NCI-H82 (cell line): ENCODE measurements around the gene KCNIP4.
"Not testable (repeated sequence)": the region's sequence is repeated elsewhere in the genome, so short reads cannot be mapped to it uniquely, and the experiment has no call there.

ENCODE experiments used
- DNase-seq: peaks from one replicate; lab custom pipeline; 2025; lab: John Stamatoyannopoulos, UW

KCNIP4 gene

DNA sequence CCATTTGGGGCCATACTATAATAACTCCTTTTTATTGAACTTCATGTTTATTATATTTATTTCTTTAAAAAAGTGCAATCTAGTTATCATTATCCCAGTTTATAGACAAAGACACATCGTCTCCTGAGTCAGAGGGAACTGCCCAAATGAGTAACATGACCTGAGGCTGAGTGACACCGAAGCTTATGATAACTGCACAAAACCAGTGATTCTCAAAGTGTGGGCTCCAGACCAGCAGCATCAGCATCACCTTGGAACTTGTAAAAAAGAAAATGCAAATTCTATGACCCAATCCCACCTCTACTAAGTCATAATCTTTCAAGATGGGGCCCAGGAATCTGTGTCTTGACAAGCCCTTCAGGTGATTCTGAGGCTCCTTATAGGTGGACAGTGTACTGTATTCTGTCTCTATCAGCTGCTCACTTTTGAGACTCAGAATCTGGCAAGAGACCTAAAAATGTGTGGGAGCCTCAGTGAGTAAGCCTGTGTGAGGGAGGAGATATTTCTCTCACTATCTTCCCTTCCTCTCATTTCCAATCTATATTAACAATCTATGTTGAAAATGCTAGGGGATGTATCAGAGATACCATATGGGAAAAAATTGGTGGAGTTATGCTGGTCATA is 1101.3 kb downstream of the KCNIP4 start:
- DNase-seq, result no peak

DNA sequence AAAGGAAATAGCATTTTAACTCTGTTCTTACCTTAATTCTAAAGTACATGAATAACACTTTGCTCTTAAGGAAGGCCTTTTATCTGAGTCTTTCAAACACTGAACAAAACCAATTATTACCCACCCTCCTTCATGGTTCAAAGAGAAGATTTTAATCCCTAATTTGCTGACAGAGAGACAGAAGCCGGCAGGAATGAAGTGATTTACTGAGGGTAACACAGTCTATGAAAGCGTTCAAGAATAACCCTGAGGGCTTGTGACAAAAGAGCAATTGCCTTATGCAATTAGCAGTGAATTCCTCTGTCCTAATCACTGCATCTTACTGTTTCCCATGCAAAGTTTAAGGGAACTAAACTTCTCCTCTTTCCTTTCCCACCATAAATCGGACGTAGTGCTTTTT is 1104.3 kb downstream of the KCNIP4 start:
- peak; percentile 41 for DNase-seq

DNA sequence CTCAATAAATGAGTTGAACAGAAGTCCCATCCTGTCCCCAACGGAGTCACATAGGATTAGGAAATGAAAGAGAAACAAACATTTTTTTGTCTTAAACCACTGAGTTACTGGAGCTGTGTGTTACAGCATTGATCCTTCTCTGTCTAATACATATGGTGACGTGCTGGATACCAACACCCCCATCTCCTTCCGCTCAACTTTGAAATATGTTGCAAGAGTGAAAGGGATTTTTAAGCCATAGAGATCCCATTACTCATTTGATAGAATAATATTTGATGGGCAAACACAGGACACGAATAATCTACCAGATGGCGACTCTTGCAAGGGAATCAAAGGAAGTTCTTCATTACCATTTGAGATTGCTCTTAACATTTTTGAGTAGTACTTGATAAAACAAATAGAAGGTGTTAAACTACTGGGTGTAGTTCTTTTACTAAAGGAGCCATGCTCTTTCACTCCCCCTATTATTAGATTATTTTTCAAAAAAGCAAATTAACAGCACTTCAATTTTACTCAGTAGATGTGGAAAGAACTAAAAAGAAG is 1107.9 kb downstream of the KCNIP4 start:
- no peak for DNase-seq

DNA sequence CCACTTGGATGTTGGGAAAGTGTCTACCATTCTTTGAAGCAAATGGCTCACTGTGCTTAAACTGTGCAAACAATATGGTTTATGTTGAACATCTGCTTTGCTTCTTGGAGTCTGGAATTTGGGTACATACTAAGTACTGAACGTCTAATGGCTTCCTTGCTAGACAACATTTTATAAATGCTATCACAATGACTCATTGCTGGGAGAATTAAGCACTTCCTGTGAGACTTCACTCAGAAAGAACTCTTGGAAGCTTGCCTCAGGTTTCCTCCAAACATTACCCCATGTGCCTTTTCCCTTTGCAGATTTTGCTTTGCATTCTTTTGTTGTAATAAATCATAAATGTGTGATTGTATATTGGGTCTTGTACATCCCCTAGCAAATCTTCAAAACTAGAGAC is 1108.6 kb downstream of the KCNIP4 start:
- no peak for DNase-seq

DNA sequence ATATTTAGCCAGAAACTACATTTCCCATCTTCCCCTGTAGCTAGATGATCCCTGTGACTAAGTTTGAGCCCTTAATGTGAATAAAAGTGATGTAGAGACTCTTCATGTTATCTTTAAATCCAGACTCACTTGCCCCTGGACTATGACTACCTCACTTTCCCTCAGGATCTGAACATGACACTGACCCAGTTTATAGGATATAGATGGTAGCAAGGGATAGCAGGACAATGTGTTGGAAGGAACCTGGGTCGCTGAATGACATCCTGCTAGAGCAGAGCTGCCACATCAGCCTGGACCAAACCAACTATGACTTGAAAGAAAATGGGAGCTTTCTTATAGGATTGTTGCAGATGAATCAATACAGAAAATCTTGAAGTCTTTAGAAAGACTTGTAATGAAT is 1110.1 kb downstream of the KCNIP4 start:
- no peak for DNase-seq

DNA sequence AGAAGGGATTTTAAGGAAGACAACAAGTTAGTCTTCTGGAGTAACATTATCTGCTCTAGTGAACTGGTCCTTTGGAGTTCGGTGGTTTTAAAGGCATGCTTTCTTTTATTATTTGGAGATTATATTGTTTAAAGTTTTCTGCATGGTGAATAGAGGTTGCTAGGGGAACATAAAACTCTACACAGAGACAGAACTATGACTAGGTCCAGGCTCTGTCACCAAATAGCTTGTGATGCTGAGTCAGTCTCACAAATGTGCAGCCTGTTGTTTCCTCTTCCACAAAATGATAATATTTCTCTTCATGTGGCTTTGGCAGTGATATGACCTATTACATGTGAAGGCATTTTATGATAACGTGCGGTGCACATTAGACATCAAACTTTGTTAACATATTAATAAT is 1115.7 kb downstream of the KCNIP4 start:
- DNase-seq, result no peak

DNA sequence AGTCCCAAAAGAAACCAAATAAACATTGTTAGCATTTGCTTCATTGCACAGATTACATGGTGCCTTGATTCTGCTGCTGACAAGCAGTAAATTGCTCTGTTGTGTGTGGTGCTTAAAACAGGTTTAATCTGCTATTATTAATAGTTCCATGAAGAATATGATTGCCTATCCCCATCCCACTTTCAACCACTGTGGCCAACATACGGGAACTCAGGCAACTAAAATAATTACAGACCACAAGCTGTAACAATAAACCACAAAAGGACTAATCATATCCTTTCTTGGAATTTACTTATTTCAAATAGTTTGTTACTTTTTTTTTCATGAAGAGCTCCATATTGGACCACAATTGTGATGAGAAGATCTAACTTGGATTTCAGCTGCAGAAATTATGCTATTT is 1116.8 kb downstream of the KCNIP4 start:
- DNase-seq, result no peak

DNA sequence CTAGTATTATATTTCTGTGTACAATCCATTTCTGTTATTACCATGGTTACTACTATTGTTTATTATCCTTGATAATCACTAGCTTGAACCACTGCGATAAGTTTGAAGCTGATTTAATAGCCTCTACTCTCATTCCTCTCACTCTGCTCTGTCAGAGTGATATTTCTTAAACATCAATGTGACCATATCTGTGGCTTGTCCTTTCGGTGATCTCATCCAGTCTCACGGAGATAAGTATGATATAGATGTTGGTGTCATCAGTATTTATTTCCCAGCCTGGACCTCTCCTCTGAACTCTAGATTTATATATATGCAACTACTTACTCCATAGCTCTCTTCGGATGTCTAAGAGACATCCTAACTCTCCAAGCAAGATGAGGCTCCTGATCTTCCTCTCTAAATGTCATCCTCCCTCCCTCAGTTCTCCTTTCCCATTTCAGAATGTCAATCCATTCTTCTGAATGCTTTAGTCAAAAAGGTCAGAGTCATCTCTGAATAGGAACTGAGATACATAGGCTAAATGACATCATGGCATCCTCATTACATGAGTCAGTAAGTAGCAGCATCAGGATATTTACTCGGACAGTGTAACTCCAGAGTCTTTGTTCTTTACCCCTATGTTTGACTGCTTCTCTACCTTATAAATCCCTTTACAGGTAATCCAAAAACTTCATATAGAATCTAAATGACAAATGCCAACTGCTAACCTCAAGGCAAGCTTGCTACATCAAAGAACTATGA is 1118.8 kb downstream of the KCNIP4 start:
- no peak for DNase-seq

DNA sequence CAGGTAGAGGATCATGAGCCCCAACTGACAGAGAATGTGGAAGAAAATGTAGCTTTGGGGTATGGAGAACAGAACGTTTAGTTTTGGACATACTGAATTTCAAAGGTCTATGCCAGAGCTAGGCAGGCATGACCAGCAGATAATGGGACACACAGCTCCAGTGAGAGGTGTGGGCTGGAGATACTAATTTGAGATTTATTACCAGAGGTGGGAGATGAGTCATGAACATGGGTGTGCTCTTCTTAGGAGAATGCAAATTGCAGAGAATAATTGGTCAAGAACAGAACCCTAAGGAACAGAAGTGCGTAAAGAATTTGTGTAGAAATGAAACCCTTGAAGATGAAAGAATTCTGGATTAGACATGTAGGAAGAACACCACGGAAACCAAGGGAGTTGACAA is 1123.1 kb downstream of the KCNIP4 start:
- DNase-seq, result no peak

DNA sequence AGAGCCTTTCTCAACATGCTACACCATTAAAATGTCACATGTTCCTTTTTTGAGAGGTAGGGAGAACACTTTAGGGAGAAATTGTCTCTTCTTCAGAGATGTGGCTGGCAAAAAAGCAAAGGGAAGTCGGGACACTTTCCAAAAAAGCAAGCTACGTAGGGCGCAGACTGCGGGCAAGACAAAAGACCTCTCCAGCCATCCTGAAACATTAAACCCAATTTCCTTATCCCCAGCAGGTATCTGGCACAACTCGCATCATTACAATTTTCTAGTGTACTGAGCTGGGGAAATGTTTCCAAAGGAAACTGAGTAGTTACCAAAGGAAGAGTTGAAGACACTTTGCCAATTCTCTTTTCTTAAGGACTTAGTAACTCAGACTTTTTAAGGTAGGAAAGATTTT is 1132.3 kb downstream of the KCNIP4 start:
- no peak for DNase-seq

DNA sequence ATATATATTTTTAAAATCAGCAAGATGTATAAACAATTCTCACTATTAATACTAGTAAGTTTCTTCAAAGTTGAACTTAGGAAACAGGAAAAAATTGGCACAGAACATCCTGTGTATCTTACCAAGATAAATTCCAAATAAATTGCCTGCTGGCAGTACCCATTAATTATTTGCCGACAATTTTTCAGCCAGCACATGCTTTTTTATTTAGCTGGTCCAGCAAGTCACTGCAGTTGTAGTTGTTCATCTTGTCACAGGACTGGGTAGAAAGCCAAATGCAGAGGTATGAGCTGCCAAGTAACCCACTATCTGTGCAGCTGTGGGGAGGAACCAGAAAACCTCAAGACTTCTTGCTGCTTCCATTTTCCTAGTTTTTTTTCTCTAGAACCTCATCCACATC is 1134.9 kb downstream of the KCNIP4 start:
- DNase-seq, result no peak

DNA sequence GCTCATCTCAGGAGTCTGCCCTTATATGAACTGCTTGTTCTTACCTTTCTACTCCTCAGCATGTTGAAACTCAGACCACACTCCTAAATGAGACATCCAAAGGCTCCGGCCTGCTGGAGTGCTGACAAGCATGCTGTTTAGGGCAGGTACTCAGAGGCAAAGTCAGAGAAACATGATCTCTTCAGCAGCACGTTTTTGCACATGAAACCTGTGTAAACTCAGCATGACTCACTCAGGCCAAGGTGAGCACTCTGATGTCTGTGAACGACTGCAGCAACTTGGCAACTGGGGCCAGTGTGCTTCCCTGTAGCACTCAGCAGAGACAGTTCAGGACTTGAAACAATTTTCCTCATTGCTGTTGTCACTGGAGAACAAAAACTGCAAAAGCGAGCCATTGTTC is 1138.8 kb downstream of the KCNIP4 start:
- no peak for DNase-seq

DNA sequence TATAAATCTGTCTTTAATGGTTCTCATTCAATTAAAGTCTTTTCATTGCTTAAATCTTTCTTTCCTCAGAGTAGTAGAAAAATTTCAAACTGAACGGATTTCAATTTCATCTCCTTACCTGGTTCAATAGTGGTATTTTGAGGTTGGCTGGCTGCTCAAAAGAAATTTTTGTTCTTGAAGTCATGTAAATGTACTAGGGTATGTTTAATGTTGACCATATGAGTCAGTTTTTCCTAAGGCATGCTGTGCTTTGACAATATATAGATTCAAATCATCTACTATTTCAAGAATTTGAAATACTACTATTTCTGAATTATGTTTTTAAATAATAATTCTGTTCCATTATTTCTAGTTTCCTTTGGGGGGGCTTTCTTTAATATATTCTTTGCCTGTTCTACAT is 1142.9 kb downstream of the KCNIP4 start:
- no peak for DNase-seq

DNA sequence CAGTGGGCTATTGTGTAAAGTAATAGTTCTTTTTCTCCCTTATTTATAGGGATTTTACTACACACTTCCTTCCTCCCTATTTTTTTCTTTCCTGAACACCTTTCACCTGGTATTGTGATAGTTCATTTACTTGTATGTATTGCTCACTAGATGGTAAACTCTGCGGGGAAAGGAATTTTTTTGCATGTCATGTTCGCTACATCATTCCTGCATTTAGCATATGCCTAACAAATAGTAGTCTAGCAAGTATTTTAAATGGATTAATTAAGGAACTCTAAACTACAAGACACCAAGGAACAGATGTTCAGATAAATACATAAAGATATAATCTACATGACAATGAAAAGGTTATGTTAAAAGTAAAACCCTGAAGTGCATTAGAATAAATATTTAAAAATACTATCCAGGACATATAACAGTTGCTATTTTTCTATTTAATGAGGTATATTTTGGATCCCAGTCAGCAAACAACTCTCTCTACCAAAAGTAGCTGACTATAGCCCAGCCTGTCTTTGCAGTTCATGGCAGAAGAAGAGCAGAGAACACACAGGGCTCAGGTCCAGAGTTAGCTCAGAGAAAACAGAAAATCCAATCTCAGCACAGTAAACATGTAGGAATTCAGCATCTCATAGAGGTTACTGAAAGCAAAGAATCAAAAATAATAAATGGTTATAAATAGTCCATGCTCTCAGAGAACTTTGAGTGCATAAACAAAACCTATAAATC is 1160.5 kb downstream of the KCNIP4 start:
- DNase-seq, result peak; percentile 20

DNA sequence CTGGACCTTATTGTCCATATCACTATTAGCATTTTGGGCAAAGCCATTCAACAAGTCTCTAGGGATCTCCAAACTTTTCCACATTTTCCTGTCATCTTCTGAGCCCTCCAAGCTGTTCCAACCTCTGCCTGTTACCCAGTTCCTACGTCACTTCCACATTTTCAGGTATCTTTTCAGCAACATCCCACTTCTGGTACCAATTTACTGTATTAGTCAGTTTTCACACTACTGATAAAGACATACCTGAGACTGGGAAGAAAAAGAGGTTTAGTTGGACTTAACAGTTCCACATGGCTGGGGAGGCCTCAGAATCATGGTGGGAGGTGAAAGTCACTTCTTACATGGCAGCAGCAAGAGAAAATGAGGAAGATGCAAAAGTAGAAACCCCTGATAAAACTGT is 1165.4 kb downstream of the KCNIP4 start:
- DNase-seq, result not testable (repeated sequence)

DNA sequence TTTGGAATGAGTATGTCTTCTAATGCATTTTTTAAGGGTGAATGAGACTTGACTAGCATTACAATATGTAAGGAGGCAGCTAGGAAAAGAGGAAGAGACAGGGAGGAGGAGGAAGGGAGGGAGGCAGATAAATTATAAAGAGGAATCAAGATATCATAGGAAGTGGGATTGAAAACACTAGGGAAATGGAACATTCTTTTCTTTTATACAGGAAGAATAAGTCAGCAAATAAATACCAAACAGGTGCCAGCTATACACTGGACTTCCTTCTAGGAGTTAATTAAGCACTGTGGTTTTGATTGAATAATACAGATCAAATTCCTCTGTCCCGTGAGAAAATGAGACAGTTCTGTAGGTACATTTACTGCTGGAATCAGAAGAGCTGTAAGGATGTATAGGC is 1169.7 kb downstream of the KCNIP4 start:
- no peak for DNase-seq

DNA sequence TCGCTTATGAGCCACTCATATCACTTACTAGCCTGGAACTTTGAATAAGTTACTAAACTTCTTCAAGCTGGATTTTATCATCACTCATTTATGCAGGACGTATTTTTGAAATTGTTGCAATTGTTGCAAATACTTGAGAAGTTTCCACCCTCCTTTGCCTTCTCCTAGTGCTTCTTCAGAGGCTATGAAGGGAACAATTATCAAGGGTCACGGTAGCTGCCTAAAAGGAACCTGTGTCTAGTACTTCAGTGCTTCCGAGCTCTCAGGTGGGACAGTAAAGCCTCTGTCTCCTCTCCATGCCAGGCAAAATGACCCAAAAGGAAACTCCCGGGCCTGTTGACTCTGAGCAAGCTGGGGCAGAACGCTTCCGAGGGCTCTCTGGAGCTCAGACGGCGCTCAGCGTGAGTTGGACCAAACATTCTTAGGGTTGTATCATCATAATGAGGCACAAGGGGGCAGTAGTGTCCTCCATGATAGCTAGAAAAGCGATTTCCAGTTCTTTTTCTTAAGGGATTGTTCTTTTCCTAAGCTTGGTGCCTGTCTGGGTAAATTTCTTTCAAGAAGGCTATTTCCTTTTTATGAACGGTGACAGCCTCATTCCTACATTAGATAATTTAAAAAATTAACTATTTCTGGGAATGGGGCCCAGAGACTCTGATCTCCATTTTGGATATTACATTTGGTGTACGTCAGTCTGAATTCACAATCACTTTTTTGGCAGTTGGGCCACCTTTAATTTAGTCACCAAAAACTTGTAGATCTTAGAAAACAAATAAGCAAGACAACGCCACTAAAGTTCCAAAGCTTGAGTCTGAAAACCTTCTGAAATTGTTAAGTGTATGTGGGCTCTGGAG is 1175.2 kb downstream of the KCNIP4 start:
- peak; percentile 78 for DNase-seq

DNA sequence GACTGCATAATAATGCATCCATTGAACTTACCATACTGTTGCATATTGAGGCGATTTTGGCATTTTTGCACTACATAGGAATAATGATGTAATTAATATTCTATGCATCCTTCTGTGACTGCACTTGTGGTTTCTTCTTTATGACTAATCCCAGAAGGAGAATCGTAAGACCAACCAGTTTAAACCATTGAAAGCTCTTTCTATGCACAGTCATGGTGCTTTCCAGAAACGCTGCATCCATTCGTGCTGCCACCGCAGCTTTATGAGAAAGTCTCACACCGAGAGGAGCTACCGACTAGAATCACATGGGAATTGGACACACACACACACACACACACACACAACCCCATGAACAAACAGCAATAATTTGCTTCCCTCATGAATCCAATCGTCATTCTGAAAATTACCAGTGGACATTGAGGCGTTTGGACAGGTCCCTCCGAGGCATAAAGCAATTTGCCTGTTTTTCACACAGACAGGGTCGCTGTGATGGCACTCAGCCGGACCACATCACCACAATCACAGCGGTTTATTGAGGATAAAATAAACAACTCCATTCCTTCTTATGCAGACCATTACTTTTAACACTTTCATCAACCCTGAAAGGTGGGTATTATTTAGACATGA is 1184.1 kb downstream of the KCNIP4 start:
- no peak for DNase-seq

DNA sequence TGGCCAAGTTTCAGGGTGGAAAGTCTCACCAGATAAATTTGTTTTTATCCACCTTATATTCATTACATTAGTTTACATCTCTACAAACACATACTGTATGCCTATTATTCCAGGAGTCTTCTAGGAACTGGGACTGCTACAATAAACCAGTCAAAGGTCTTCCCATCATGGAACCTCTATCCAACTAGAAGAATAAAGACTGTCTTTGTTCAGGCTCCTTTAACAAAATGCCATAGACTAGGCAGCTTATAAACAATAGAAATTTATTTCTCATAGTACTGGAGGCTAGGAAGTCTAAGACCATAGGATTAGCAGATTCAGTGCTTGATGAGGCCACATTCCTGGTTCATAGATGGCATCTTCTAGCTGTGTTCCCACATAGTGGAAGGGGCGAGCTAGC is 1186.7 kb downstream of the KCNIP4 start:
- DNase-seq, result no peak

DNA sequence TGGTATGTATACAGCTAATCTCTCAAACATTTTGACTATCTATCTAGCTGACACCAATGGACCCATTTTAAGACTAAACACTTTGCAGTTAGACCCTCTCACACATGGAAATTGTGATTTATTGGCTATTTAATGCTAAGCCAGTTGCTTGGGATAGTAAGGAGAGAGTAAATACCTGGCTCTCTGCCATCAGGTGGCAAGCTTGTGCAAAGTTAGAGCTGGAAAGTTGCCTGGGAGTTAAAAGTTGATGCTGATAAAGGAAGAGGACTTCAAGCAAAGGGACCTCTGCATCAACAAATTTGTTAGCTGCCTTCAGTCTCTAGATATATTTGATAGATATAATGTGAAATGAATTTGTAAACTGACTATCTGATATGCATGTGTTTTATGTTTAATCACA is 1187.2 kb downstream of the KCNIP4 start:
- DNase-seq, result no peak

DNA sequence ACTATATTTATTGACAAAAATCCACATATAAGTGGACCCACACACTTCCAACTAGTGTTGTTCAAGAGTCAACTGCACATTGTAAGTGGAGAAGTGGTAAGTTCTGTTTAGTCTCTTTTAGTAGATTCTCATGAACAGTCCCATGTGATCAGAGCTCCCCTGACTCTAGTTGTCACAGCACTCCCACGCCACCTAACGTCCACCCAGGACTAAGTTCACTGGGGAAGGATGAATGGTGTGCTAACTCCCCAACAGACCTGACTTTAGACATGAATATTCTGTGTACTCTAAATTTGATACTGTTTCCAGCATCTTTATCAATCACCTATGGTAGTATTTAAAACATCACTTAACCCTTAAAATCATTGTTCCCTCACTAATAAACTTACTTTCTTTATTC is 1188.5 kb downstream of the KCNIP4 start:
- DNase-seq, result peak; percentile 26

DNA sequence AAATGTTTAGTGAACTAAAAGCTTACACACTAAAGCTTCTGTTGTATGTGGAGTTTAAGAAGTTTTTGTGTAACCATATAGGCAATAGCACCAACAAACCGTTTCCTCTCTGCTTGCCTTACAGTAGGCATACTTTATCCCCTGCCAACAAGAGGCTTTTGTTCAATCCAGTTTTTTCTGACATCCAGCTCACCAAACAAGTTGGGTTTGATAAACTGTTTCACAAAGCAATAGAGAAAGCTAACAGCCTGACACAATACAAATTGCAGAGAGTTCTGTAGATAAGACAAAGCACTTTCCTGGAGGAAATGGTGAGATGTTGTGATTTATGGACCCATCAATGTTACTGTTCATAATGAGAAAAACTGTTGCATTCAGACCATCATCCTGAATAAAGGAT is 1194.5 kb downstream of the KCNIP4 start:
- no peak for DNase-seq
